ENCODE data around the gene CDCA5. TPM values are rescaled to one million over a fixed set of nuclear protein-coding genes. Genes with fewer than 3 reads are reported as not detected.
A peak's percentile ranks its signal among the peaks of the same experiment; 100 is the strongest.

The CDCA5 gene
- total RNA-seq, 1 experiment from 2014 or later = 90.2 TPM

DNA sequence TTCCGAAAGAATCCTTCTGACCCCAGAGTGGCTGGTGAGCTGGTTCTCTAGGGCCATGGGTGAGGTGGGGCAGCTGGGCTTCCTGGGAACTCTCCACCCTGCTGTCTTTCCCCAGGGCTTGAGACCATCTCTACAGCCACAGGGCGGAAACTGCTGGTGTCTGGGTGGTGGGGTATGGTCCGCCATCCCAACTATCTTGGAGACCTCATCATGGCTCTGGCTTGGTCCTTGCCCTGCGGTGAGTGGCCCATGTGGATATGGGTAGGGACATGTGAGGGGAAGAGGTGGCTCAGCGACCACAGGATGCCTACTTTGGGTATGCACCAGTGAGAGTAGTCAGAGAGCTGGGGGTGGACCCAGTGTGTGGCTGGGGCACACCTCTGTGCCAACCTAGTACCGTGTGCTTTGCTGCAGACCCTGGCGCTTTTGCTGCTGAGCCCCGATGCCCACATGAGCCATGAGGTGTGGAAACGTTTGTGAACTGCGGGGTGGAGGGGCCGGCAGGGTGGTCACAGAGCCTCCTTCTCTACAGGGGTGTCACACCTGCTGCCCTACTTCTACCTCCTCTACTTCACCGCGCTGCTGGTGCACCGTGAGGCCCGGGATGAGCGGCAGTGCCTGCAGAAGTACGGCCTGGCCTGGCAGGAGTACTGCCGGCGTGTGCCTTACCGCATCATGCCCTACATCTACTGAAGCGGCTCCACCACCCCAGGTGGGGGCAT is 31.7 kb upstream of the CDCA5 start:
- Histone ChIP-seq H3K4me3 (no peak overlapping the region), H3K9me3 (replicated peaks) (no peaks in the 10 kb centered on the region), H3K27ac (no peak overlapping the region), H3K4me1 (replicated peaks) (peaks cover 31% of the 10 kb centered on the region), H3K27me3 (replicated peaks) (peaks cover 14% of the 10 kb centered on the region), H3K36me3 (peaks cover 60% of the 10 kb centered on the region)
- no peak for DNase-seq (ENCODE audit: low read depth in 1 of 2, low spot score in 2 of 2)

DNA sequence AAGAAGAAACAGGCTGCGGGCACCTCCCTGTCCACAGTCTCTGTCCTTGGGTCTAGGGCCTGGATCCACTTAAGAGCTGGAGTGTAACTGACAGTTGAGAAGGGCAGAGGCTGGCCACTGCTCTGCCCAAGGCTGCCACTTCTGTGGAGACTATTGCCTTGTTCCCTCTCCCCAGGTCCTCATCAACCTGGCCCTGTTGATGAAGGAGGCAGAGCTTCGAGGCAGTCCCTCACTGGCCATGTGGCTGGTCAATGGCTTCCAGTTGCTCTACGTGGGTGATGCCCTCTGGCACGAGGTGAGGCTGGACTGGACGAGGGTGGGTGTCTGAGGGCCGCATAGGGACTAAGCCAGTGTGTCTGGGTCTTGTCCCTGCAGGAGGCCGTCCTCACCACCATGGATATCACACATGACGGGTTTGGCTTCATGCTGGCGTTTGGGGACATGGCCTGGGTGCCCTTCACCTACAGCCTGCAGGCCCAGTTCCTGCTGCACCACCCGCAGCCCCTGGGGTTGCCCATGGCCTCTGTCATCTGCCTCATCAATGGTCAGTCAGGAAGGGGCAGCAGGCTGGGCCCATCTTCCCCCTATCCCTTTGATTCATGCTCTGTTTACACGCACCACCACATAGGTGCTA is 30.8 kb upstream of the CDCA5 start:
- Histone ChIP-seq H3K27me3 (replicated peaks) (peaks cover 14% of the 10 kb centered on the region), H3K9me3 (replicated peaks) (no peaks in the 10 kb centered on the region), H3K4me3 (no peak overlapping the region), H3K27ac (no peak overlapping the region), H3K36me3 (peaks cover 60% of the 10 kb centered on the region), H3K4me1 (replicated peaks) (peaks cover 33% of the 10 kb centered on the region)
- DNase-seq (ENCODE audit: low read depth in 1 of 2, low spot score in 2 of 2) = no peak

DNA sequence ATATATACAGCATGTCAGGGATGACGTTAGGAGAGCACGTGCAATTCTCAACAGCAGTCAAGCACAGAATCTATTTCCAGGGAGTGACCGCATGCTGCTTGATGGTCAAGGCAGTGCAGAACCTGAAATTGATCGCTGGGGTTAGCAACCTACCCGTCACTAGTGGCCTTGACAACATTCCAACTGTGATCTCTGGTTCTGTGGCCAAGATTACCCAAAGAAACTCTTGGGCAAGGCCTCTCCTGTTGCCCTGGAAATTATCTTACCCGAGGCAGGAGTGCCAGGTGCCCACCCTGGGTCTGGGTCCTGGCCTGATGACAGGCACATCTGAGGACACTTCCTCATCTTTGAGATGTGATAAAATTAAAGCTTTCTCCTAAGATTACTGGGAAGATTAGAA is 30.0 kb upstream of the CDCA5 start:
- Histone ChIP-seq H3K4me1 (replicated peaks) (peaks cover 33% of the 10 kb centered on the region), H3K27me3 (replicated peaks) (peaks cover 14% of the 10 kb centered on the region), H3K36me3 (peaks cover 60% of the 10 kb centered on the region), H3K4me3 (no peak overlapping the region), H3K27ac (no peak overlapping the region), H3K9me3 (replicated peaks) (no peaks in the 10 kb centered on the region)
- no peak for DNase-seq (ENCODE audit: low read depth in 1 of 2, low spot score in 2 of 2)

DNA sequence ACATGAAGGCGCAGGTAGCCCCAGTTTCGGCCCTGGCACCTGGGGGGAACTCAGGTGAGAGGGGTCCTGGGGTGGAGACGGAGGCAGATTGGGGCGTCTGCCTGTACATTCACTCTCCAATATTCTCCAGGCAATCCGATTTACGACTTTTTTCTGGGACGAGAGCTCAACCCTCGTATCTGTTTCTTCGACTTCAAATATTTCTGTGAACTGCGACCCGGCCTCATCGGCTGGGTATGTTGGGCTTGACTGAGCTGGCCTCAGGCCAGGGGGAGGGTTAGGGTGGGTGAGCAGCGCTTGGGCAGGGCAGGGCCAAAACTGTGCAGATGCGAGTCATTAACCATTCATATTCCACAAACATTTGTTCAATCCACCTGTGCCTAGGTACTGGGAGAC is 29.5 kb upstream of the CDCA5 start:
- peaks cover 14% of the 10 kb centered on the region for H3K27me3 ChIP-seq (replicated peaks)
- DNase-seq (ENCODE audit: low read depth in 1 of 2, low spot score in 2 of 2) = peak in 1 of 2 experiments; percentile 56
- H3K27ac ChIP-seq = no peak overlapping the region
- H3K4me3 ChIP-seq = no peak overlapping the region
- H3K9me3 ChIP-seq (replicated peaks) = no peaks in the 10 kb centered on the region
- H3K36me3 ChIP-seq = peaks cover 60% of the 10 kb centered on the region
- peaks cover 33% of the 10 kb centered on the region for H3K4me1 ChIP-seq (replicated peaks)

DNA sequence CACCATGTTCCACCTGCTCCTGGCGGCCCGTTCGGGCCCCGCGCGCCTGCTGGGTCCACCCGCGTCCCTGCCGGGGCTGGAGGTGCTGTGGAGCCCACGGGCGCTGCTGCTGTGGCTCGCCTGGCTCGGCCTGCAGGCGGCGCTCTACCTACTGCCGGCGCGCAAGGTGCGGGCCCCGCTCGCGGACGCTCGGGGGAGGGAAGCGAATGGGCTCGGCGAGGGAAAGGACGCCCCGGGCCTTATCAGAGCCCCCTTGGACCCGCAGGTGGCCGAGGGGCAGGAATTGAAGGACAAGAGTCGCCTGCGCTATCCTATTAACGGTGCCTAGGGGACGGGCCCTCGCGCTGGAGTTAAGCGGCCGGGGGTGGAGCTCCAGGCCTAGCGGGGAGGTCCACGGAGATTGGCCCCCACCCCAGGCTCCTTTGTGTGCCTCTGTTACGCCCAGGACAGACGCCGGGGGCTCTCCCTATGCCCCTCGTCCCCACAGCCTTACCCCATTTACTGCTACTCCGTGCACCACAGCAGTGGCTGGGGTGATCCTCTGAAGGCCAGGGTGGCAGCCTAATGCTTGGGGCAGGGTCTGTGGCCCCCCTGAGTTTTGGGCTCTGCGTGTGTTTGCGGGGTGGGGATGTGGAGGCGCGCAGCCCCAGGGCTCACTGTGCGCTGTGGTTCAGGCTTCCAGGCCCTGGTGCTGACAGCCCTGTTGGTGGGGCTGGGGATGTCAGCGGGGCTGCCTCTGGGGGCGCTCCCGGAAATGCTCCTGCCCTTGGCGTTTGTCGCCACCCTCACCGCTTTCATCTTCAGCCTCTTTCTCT is 28.9 kb upstream of the CDCA5 start:
- Histone ChIP-seq H3K4me1 (replicated peaks) (peaks cover 33% of the 10 kb centered on the region), H3K4me3 (peak overlapping the region; percentile 10; the same call in 1 of the 2 replicates), H3K36me3 (peaks cover 60% of the 10 kb centered on the region), H3K27me3 (replicated peaks) (peaks cover 14% of the 10 kb centered on the region), H3K9me3 (replicated peaks) (no peaks in the 10 kb centered on the region), H3K27ac (no peak overlapping the region)
- DNase-seq (ENCODE audit: low read depth in 1 of 2, low spot score in 2 of 2) = peak; percentile 54 to 65

DNA sequence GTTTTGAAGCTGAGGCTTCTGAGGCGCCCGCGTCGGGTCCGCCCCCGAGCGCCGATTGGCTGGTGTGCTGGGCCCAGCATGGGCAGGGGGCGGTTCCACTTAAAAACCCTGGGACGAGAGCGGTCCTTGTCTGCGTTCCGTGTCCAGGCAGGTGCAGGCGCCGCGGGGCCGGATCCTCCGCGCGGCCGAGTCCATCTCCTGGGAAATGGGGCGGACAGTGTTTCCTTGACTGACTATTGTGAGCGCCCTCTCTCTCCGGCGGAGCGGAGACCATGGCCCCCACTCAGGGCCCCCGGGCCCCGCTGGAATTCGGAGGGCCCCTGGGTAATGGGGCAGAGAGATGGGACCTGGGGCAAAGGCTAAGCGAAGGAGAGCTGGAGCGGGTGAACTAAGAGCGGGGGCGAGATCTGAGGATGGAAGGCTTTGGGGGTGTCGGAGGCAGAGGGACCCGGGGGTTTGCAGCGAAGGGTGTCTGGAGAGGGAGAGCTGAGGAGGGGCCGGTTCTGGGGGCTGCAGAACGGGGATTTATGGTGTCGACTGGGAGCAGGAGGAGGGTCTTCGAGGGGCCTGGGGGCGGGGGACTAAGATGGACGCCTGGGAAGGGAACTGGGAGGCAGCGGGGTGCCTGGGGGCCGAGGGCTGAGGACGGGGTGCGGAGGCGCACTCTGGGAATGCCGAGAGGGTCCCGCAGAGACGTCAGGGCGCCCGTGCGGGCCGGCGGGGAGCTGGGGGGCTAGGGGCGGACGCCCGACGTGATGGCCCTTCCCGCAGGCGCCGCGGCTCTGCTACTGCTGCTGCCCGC is 28.1 kb upstream of the CDCA5 start, which contains the start of gene TM7SF2:
Gene TM7SF2, plus strand, starts transcription at position 129 of the 802 bp plus-strand sequence. Its CDS starts 144 bp downstream, at position 273.
- H3K36me3 ChIP-seq = peaks cover 60% of the 10 kb centered on the region
- peaks cover 32% of the 10 kb centered on the region for H3K4me1 ChIP-seq (replicated peaks)
- peaks cover 14% of the 10 kb centered on the region for H3K27me3 ChIP-seq (replicated peaks)
- peak within 1 kb of the TSS; percentile 10; the same call in 1 of the 2 replicates for H3K4me3 ChIP-seq
- peak; percentile 88 to 96 for DNase-seq (ENCODE audit: low read depth in 1 of 2, low spot score in 2 of 2)
- no peaks in the 10 kb centered on the region for H3K9me3 ChIP-seq (replicated peaks)
- no peak within 1 kb of the TSS for H3K27ac ChIP-seq

DNA sequence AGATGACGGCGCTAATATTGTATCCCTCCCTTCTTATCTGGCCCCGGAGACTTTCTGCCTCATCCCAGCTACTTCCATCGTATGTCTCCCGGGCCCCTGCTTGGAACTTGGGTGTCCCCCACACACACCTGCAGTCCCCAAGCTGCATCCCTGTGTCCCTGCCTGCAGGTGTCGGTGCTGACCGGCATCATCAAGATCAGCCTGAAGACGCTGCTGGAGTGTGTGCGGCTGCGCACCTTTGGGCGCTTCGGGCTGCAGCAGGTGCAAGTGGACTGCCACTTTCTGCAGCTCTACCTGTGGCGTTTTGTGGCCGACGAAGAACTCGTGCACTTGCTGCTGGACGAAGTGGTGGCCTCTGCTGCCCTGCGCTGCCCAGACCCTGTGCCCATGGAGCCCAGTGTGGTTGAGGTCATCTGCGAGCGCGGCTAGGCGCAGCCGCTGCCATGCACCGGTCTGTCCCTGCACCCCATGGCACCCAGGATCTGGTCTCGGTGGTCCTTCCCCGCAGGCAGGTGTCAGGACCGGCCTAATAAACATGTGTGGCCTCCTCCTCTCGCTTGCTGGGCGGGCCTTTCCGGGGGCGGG is 27.4 kb upstream of the CDCA5 start:
- Histone ChIP-seq H3K27ac (no peak overlapping the region), H3K9me3 (replicated peaks) (no peaks in the 10 kb centered on the region), H3K27me3 (replicated peaks) (peaks cover 14% of the 10 kb centered on the region), H3K4me1 (replicated peaks) (peaks cover 25% of the 10 kb centered on the region), H3K36me3 (peaks cover 53% of the 10 kb centered on the region), H3K4me3 (no peak overlapping the region)
- no peak for DNase-seq (ENCODE audit: low read depth in 1 of 2, low spot score in 2 of 2)

DNA sequence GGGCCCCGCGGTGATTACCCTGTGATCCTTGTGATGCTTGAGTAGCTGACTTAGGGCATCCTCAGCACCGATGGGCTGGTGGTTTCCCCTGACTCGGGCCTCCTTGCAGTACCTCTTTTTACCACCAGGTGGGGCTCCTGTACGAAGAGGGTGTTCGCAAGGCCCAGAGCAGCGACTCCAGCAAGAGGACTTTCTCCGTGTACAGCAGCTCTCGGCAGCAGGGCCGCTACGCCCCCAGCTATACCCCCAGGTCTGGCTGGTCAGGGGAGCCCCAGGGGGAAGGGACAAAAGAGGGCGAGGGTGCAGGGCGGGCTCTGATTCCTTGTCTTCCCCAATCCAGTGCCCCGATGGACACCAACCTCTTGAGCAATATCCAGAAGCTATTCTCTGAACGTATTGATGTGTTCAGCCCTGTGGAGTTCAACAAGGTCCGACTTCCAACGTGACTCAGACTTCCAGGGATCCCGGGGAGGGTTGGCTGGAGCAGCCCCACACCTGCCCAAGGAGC is 26.6 kb upstream of the CDCA5 start:
- peaks cover 14% of the 10 kb centered on the region for H3K27me3 ChIP-seq (replicated peaks)
- peaks cover 22% of the 10 kb centered on the region for H3K4me1 ChIP-seq (replicated peaks)
- no peak overlapping the region for H3K4me3 ChIP-seq
- H3K36me3 ChIP-seq = peaks cover 53% of the 10 kb centered on the region
- no peaks in the 10 kb centered on the region for H3K9me3 ChIP-seq (replicated peaks)
- DNase-seq (ENCODE audit: low read depth in 1 of 2, low spot score in 2 of 2) = peak; percentile 95 to 96
- no peak overlapping the region for H3K27ac ChIP-seq

DNA sequence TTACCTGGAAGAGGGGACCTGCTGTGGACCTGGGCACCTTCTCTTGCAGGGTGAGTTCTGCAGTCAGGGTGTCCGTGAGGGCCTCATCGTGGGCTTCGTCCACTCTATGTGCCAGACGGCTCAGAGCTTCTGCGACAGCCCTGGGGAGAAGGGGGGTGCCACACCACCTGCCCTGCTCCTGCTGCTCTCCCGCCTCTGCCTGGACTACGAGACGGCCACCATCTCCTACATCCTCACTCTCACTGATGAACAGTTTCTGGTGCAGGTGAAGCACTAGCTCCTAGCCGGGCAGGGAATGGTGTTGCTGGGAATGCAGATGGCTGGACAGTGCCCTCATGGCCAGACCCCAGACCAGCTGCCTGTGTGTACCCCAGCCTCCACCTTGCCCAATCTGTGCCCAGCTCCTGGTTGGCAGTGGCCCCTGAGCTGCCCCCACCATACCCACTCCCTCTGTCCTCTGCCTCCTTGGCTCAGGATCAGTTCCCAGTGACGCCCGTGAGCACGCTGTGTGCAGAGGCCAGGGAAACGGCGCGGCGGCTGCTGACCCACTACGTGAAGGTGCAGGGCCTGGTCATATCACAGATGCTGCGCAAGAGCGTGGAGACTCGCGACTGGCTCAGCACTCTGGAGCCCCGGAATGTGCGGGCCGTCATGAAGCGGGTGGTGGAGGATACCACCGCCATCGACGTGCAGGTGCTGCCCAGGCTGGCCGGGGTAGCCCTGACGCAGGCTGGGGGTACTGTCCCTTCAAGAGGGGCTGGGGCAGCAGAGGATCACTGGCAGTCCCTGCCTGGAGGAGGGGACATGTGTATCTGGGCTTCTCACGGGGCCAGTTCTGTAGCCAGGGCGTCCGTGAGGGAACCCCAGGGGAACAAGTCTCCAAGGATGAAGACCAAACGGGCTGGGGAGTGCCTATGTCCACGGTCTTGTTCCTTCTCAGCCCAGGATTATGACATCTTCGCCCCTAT is 25.7 kb upstream of the CDCA5 start:
- Histone ChIP-seq H3K9me3 (replicated peaks) (no peaks in the 10 kb centered on the region), H3K4me1 (replicated peaks) (peaks cover 22% of the 10 kb centered on the region), H3K36me3 (peaks cover 52% of the 10 kb centered on the region), H3K27ac (no peak overlapping the region), H3K4me3 (no peak overlapping the region), H3K27me3 (replicated peaks) (peaks cover 14% of the 10 kb centered on the region)
- no peak for DNase-seq (ENCODE audit: low read depth in 1 of 2, low spot score in 2 of 2)

DNA sequence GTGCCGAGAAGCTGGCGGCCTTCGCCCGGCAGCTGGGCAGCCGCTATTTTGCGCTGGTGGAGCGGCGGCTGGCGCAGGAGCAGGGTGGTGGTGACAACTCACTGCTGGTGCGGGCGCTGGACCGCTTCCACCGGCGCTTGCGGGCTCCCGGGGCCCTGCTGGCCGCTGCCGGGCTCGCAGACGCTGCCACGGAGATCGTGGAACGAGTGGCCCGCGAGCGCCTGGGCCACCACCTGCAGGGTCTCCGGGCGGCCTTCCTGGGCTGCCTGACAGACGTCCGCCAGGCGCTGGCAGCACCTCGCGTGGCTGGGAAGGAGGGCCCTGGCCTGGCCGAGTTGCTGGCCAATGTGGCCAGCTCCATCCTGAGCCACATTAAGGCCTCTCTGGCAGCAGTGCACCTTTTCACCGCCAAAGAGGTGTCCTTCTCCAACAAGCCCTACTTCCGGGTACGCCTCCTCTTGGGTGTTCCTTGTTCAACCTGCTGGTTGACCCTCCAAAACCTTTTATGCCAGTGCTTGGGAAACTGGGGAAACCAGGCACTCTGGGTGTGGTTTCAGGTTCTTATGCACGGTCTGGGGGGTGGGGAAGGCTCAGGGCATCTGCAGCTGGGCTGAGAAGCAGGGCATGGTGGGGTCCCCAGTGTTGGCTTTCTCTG is 24.8 kb upstream of the CDCA5 start:
- DNase-seq (ENCODE audit: low read depth in 1 of 2, low spot score in 2 of 2) = no peak
- Histone ChIP-seq H3K36me3 (peaks cover 52% of the 10 kb centered on the region), H3K9me3 (replicated peaks) (no peaks in the 10 kb centered on the region), H3K4me3 (no peak overlapping the region), H3K27ac (no peak overlapping the region), H3K27me3 (replicated peaks) (peaks cover 14% of the 10 kb centered on the region), H3K4me1 (replicated peaks) (peaks cover 22% of the 10 kb centered on the region)

DNA sequence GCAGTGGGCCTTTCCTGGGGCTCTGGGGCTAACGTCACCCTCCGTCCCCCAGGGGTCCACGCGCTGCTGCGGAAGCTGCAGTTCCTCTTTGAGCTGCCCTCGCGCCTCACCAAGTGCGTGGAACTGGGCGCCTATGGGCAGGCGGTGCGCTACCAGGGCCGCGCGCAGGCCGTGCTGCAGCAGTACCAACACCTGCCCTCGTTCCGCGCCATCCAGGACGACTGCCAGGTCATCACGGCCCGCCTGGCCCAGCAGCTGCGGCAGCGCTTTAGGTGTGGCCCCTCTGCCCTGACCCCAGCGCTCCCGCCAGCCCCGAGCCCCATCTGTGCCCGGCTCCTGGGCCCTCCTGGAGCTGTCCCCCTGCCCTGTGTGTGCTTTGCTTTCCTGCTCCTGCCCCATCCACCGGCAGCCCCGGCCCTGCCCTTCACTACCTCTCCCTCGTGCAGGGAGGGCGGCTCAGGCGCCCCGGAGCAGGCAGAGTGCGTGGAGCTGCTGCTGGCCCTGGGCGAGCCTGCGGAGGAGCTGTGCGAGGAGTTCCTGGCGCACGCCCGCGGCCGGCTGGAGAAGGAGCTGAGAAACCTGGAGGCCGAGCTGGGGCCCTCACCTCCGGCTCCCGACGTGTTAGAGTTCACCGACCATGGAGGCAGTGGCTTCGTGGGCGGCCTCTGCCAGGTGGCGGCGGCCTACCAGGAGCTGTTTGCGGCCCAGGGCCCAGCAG is 24.1 kb upstream of the CDCA5 start:
- Histone ChIP-seq H3K27ac (no peak overlapping the region), H3K4me3 (no peak overlapping the region), H3K9me3 (replicated peaks) (no peaks in the 10 kb centered on the region), H3K27me3 (replicated peaks) (peaks cover 12% of the 10 kb centered on the region), H3K4me1 (replicated peaks) (peaks cover 21% of the 10 kb centered on the region), H3K36me3 (peaks cover 58% of the 10 kb centered on the region)
- DNase-seq (ENCODE audit: low read depth in 1 of 2, low spot score in 2 of 2) = no peak

Measured in SJSA1 (cell line).